Progenitor cell of endocrine pancreas (in vitro differentiated cells): Measurements from ENCODE around the gene XAB2. TPM values are rescaled to one million over a fixed set of nuclear protein-coding genes. Genes with fewer than 3 reads are reported as not detected.

Experiments used
- DNase-seq: peaks from one replicate; pipeline ENCODE4 v3.0.0; 2021; ENCODE audit warnings: low spot score; ENCODE audit not compliant: unreplicated experiment
- H3K27ac Mint-ChIP-seq: 2 replicates; pipeline ENCODE4 v1.8.0; 2021; ENCODE audit warnings: mild to moderate bottlenecking, moderate library complexity, mixed read lengths
- H3K27me3 Mint-ChIP-seq: 2 replicates; pipeline ENCODE4 v1.8.0; 2021; ENCODE audit warnings: mixed read lengths
- H3K36me3 Mint-ChIP-seq: 2 replicates; pipeline ENCODE4 v1.8.0; 2022; ENCODE audit warnings: mixed read lengths; ENCODE audit not compliant: insufficient read depth
- H3K4me1 Mint-ChIP-seq: 2 replicates; pipeline ENCODE4 v1.8.0; 2021; ENCODE audit warnings: low read depth, mixed read lengths
- H3K4me3 Mint-ChIP-seq: 2 replicates; pipeline ENCODE4 v1.8.0; 2021; ENCODE audit warnings: low read depth, mild to moderate bottlenecking, moderate library complexity, mixed read lengths
- H3K9me3 Mint-ChIP-seq: 2 replicates; pipeline ENCODE4 v1.8.0; 2021; ENCODE audit warnings: low read depth, mixed read lengths
- CTCF ChIP-seq: fragments of 200-600 bp; sonication (generic); IDR thresholded peaks from one replicate; pipeline ENCODE4 v1.5.0; 2021; ENCODE audit warnings: antibody characterized with exemption, mild to moderate bottlenecking; ENCODE audit not compliant: unreplicated experiment
- total RNA-seq: library from RNA; stranded (reverse); gene quantifications from 2 replicates; pipeline ENCODE4 v1.2.1, GENCODE V29; 2021

The XAB2 gene
- total RNA-seq, 1 donor from 2014 or later, result 40.3 TPM

- H3K4me3 Mint-ChIP-seq, result no peak overlapping the region
- H3K9me3 Mint-ChIP-seq, result no peaks in the 10 kb centered on the region
- H3K27ac Mint-ChIP-seq, result no peak overlapping the region
- TF ChIP-seq CTCF, result no peak
- peaks cover 9% of the 10 kb centered on the region for H3K36me3 Mint-ChIP-seq
- no peak for DNase-seq
- H3K4me1 Mint-ChIP-seq, result no peaks in the 10 kb centered on the region
- no peaks in the 10 kb centered on the region for H3K27me3 Mint-ChIP-seq
Observed at GRCh38 chr19:7612282-7613274, 16.8 kb downstream of the XAB2 start.

GRCh38 chr19:7611541-7612279, 17.6 kb downstream of the XAB2 start:
- Mint-ChIP-seq H3K4me1 (no peaks in the 10 kb centered on the region), H3K27ac (no peak overlapping the region), H3K27me3 (no peaks in the 10 kb centered on the region), H3K36me3 (peaks cover 10% of the 10 kb centered on the region), H3K9me3 (no peaks in the 10 kb centered on the region), H3K4me3 (no peak overlapping the region)
- DNase-seq, result no peak
- TF ChIP-seq CTCF, result no peak

GRCh38 chr19:7610491-7611240, 18.7 kb downstream of the XAB2 start:
- Mint-ChIP-seq H3K9me3 (no peaks in the 10 kb centered on the region), H3K36me3 (peaks cover 13% of the 10 kb centered on the region), H3K27me3 (no peaks in the 10 kb centered on the region), H3K4me1 (no peaks in the 10 kb centered on the region), H3K27ac (no peak overlapping the region), H3K4me3 (no peak overlapping the region)
- no peak for TF ChIP-seq CTCF
- DNase-seq, result no peak

GRCh38 chr19:7607874-7608560, 21.3 kb downstream of the XAB2 start:
- TF ChIP-seq CTCF, result no peak
- Mint-ChIP-seq H3K27ac (no peak overlapping the region), H3K4me3 (no peak overlapping the region), H3K27me3 (no peaks in the 10 kb centered on the region), H3K9me3 (no peaks in the 10 kb centered on the region), H3K4me1 (no peaks in the 10 kb centered on the region), H3K36me3 (peaks cover 17% of the 10 kb centered on the region)
- DNase-seq, result no peak
